Stimulated activated CD4-positive, alpha-beta T cell treated with anti-CD3 and anti-CD28 coated beads, Interleukin-12 subunit alpha, Interleukin-12 subunit beta, amount 100 ng/mL, for 24 hours (primary cell): ENCODE data around the gene CCDC198.

Experiments
- DNase-seq, 2 experiments: peaks; one replicate each; pipeline ENCODE4 v3.0.0-alpha.2; 2020; ENCODE audit warnings: low read depth in 2 of 2

The CCDC198 gene

GRCh38 chr14:57464008-57464730 lies 29.5 kb downstream of the CCDC198 start:
- no peak for DNase-seq

- DNase-seq: no peak
Observed at GRCh38 chr14:57462551-57462950, 31.1 kb downstream of the CCDC198 start.

GRCh38 chr14:57461777-57462320 lies 31.8 kb downstream of the CCDC198 start:
- DNase-seq: no peak

- no peak for DNase-seq
Observed at GRCh38 chr14:57435923-57436322, 57.7 kb downstream of the CCDC198 start.

- no peak for DNase-seq
Observed at GRCh38 chr14:57420986-57421385, 72.7 kb downstream of the CCDC198 start.

- no peak for DNase-seq
Observed at GRCh38 chr14:57420033-57420432, 73.6 kb downstream of the CCDC198 start.
